GM20000 (cell line): ENCODE measurements around the gene DRC3.
"Not testable (repeated sequence)": the region's sequence is repeated elsewhere in the genome, so short reads cannot be mapped to it uniquely, and the experiment has no call there.

Experiments
- DNase-seq: peaks from one replicate; pipeline ENCODE4 v3.0.0; 2012; ENCODE audit warnings: low spot score
- TF ChIP-seq, protein P1 (sequence below): IDR thresholded peaks from 2 replicates; pipeline ENCODE4 v1.5.1; 2012; ENCODE audit warnings: mild to moderate bottlenecking, control low read depth; ENCODE audit errors: extremely low read depth, missing control alignments

The DRC3 gene

DNA sequence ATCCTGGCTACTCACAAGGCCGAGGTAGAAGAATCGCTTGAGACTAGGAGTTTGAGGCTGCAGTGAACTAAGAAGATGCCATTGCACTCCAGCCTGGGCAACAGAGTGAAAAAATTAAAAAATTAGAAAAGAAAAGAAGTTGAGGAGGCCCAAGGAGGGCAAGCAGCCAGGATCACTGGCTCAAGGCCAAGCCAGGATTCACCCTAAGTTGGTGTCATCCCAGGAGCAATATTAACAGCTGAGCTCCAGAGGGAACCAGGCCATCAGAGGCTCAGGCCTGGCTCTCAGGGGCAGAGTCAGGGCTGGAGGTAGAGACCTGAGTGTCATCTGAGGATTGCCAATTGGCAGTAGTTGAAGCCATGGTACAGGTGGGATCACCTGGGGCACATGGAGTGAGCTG is 20.7 kb downstream of the DRC3 start:
- no peak for DNase-seq
- TF ChIP-seq, protein P1, sequence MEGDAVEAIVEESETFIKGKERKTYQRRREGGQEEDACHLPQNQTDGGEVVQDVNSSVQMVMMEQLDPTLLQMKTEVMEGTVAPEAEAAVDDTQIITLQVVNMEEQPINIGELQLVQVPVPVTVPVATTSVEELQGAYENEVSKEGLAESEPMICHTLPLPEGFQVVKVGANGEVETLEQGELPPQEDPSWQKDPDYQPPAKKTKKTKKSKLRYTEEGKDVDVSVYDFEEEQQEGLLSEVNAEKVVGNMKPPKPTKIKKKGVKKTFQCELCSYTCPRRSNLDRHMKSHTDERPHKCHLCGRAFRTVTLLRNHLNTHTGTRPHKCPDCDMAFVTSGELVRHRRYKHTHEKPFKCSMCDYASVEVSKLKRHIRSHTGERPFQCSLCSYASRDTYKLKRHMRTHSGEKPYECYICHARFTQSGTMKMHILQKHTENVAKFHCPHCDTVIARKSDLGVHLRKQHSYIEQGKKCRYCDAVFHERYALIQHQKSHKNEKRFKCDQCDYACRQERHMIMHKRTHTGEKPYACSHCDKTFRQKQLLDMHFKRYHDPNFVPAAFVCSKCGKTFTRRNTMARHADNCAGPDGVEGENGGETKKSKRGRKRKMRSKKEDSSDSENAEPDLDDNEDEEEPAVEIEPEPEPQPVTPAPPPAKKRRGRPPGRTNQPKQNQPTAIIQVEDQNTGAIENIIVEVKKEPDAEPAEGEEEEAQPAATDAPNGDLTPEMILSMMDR = no peak

DNA sequence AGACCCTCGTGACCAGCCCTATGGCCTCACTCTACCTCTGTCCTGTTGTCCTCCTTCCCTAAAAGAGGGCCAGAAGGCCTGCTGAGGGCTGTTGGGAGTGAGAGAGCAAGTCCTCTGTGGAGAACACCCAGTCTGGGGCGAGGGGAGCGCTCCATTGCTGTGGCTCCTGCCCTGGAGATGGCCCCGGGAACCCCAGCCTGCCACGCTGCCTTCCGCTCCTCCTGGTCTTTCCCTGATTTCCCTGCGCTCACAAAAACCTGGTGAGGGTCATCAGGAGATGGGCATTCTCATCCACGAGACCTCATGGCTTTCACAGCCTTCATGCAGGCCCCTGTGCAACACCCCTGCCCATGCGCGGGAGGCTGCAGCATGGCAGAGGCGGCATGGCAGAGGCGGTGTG is 21.2 kb downstream of the DRC3 start:
- TF ChIP-seq, protein P1 = no peak
- DNase-seq = no peak

GRCh38 chr17:17994271-17995069 is 21.8 kb downstream of the DRC3 start:
- no peak for DNase-seq
- TF ChIP-seq, protein P1 = no peak

DNA sequence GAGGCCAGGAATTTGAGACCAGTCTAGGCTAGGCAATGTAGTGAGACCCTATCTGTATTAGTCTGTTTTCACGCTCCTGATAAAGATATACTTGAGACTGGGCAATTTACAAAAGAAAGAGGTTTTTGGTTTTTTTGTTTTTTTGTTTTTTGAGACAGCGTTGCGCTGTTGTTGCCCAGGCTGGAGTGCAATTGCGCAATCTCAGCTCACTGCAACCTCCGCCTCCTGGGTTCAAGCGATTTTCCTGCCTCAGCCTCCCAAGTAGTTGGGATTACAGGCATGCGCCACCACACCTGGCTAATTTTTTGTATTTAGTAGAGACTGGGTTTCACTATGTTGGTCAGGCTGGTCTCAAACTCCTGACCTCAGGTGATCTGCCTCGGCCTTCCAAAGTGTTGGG is 23.2 kb downstream of the DRC3 start:
- DNase-seq = not testable (repeated sequence)

GRCh38 chr17:17998934-17999333 is 26.3 kb downstream of the DRC3 start:
- TF ChIP-seq, protein P1 = no peak
- no peak for DNase-seq

GRCh38 chr17:17999364-18000029 is 26.8 kb downstream of the DRC3 start:
- no peak for DNase-seq

DNA sequence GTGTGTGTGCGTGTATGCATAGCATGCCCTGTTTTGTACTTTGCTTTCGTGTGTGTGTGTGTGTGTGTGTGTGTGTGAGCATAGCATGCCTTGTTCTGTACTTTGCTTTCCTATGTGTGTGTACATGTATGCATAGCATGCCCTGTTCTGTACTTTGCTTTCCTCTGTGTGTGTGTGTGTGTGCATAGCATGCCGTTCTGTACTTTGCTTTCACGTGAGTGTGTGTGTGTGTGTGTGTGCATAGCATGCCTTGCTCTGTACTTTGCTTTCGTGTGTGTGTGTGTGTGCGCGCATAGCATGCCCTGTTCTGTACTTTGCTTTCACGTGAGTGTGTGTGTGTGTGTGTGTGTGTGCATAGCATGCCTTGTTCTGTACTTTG is 27.4 kb downstream of the DRC3 start:
- TF ChIP-seq, protein P1 = no peak
- no peak for DNase-seq

More at GRCh38 chr17:17999364-18000029, 26.8 kb downstream of the DRC3 start:
- TF ChIP-seq, protein P1 = no peak

GRCh38 chr17:18002171-18002570 is 29.5 kb downstream of the DRC3 start:
- no peak for DNase-seq

More at GRCh38 chr17:18002171-18002570, 29.5 kb downstream of the DRC3 start:
- TF ChIP-seq, protein P1 = no peak
